Measurements from ENCODE around the gene SLC44A2. TPM values are rescaled to one million over a fixed set of nuclear protein-coding genes. Genes with fewer than 3 reads are reported as not detected.

SLC44A2 gene
- total RNA-seq, 4 donors from 2014 or later = 86.0 to 141 (median 113) TPM

DNA sequence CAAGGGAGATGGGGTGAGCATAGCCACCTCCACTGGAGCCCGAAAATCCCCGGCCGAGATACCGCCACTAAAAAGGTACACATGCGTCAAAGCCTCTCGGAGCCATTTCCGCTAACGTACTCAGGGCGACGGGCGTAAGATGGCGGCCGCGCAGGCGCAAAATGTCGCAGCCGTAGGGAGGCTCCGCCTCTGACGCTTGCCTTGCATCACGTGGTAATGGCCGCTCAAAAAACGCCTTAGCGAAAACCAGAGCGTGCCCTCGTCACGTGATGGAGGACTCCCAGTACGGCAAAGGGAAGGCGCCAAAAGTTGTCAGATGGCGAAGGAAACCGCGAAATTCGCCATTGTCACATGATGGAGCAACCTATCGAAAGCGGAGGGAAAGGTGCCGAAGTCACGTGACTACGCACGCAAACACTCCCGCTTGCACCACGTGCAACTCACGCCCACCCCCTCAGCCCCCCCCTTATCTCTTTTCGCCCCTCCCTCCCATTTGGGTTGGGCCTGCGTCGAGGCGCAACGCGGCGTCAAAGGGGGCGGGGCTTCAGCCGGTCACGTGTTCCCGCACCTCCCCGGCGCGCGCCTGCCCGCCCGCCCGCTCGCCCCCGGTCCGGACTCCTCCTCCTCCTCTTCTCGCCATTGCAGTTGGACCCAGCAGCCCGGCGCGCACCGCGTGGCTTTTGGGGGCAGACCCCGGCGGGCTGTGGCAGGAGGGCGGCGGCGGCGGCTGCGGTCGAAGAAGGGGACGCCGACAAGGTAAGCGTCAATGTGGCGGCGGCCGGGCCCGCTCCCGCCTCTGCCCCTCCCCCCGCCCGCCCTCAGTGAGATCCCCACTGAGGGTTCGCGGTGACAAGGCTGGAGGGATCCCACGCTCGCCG lies 28.6 kb downstream of the SLC44A2 start, which contains the start of gene ILF3:
Gene ILF3 (plus strand): TSS at position 615 of the 878 bp plus-strand sequence. CDS start 16,260 bp downstream, outside the sequence.
- H3K4me1 ChIP-seq = peaks cover 31 to 35% of the 10 kb centered on the region in 2 donors
- H3K9me3 ChIP-seq = no peaks in the 10 kb centered on the region
- intact Hi-C loops (cut with DNase I) = no loop called here
- TF ChIP-seq, protein P1, sequence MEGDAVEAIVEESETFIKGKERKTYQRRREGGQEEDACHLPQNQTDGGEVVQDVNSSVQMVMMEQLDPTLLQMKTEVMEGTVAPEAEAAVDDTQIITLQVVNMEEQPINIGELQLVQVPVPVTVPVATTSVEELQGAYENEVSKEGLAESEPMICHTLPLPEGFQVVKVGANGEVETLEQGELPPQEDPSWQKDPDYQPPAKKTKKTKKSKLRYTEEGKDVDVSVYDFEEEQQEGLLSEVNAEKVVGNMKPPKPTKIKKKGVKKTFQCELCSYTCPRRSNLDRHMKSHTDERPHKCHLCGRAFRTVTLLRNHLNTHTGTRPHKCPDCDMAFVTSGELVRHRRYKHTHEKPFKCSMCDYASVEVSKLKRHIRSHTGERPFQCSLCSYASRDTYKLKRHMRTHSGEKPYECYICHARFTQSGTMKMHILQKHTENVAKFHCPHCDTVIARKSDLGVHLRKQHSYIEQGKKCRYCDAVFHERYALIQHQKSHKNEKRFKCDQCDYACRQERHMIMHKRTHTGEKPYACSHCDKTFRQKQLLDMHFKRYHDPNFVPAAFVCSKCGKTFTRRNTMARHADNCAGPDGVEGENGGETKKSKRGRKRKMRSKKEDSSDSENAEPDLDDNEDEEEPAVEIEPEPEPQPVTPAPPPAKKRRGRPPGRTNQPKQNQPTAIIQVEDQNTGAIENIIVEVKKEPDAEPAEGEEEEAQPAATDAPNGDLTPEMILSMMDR (IDR thresholded peaks at IDR 0.05) = peak in 2 of 6 experiments; percentile 25 to 38
- TF ChIP-seq POLR2A (IDR thresholded peaks at IDR 0.05) = peak; percentile 72 to 94
- peak within 1 kb of the TSS; percentile 92 to 99 (median 95) for H3K4me3 ChIP-seq (replicated peaks in 1 of 3)
- H3K36me3 ChIP-seq = no peaks in the 10 kb centered on the region
- no peaks in the 10 kb centered on the region for H3K27me3 ChIP-seq
- peak; percentile 99 to 100 for DNase-seq
- 0 to 1% methylated on average over 36 of the region's 91 CpGs for WGBS, 2 donors
- H3K27ac ChIP-seq = peak within 1 kb of the TSS; percentile 91 to 94 (median 94)

DNA sequence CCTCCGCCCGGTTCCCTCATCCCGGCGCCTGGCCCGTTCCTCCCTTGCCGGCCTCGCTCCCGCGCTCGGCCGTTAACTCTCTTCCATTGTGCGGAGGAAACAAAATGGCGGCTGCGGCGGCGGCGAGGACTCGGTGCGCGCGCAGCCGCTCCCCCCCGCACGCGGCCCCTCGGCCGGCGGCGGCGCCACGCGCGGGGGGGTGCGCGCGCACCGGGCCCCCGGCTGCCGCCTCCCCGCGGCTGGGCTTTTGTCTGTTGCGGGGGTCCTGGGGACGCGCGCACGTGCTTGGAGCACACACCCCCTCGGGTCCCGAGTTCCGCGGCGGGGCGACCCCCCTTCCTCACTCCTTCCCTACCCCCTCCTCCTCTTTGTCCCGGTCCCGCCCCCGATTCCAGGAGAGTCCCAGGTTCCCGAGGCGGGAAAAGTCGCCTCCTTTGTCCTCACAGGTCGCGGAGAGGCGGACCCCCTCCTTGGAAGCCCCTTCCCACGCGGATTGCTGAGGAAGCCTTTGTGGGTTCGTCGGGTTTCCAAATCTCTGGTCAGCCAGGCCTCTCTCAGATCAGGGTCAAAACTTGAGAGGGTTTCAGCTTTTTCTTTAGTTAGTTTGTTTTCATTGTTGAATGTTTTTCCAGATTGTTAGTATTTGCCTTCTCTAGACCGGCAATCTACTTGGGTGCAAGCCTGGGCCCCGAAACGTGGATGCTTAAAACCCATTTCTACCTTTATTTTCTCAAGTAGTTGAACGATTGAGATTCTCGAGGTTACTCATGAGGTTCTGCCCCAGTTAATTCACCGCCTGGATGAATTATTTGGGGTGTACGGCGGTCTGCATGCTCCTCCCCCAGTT lies 29.5 kb downstream of the SLC44A2 start:
- WGBS, 2 donors = 0 to 1% methylated on average over 15 to 27 of the region's 73 CpGs
- Histone ChIP-seq H3K27me3 (no peaks in the 10 kb centered on the region), H3K4me1 (peaks cover 33 to 43% of the 10 kb centered on the region in 2 donors), H3K36me3 (no peaks in the 10 kb centered on the region), H3K9me3 (no peaks in the 10 kb centered on the region), H3K4me3 (replicated peaks in 1 of 3) (peak overlapping the region; percentile 89 to 99 (median 92)), H3K27ac (peak overlapping the region; percentile 91 to 94 (median 94))
- no peak for TF ChIP-seq POLR2A (IDR thresholded peaks at IDR 0.05)
- TF ChIP-seq, protein P1 (IDR thresholded peaks at IDR 0.05) = no peak
- DNase-seq = peak; percentile 34 to 48
- intact Hi-C loops (cut with DNase I) = no loop called here

DNA sequence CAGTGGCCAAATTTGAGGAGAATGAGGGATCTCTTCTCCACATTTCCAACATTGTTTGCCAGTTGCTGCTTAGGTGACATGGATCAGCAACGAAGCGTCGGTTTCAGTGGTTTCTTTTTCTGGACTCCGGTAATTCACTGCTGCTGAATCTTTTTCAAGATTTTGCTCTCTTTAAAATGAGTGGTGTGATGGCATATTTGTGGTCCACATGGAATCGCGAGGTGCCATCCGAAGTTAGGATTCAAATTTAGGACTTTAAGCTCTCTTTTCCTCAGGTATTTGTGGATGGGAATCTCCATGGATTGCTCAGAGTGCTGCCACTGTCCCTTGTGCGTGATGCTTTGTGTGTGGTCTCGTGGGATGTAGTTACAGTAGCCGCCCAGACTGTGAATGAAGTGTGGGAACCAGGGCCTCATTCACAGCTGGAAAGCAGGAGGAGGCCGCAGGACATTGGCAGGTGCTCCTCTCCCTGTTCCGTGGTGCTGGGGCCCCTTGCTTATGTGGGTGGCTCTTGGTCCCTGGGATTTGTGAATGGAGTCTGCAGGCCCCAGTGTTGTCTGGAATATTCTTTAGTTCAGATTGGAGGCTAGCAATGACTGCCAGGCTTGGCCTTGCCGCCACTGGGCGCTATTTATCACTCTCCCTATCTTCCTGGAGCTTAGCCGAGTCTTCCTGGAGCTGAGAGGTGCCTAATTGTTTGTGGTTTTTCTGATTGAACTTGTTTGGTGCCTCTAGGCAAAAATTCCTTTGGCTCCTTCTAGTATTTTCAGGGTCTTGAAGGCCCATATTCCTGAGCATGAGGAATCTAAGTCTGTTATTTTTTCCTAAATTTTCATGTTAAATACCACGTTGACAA lies 30.3 kb downstream of the SLC44A2 start:
- Histone ChIP-seq H3K4me3 (replicated peaks in 1 of 3) (peak overlapping the region in 2 of 3 donors; percentile 89 to 92), H3K36me3 (no peaks in the 10 kb centered on the region), H3K27ac (peak overlapping the region in 2 of 3 donors; percentile 94), H3K27me3 (no peaks in the 10 kb centered on the region), H3K9me3 (no peaks in the 10 kb centered on the region), H3K4me1 (peaks cover 33 to 51% of the 10 kb centered on the region in 2 donors)
- TF ChIP-seq, protein P1 (IDR thresholded peaks at IDR 0.05) = no peak
- TF ChIP-seq POLR2A (IDR thresholded peaks at IDR 0.05) = no peak
- no peak for DNase-seq
- 6 to 8% methylated on average over 15 to 16 of the region's 16 CpGs for WGBS, 2 donors
- intact Hi-C loops (cut with DNase I) = no loop called here

DNA sequence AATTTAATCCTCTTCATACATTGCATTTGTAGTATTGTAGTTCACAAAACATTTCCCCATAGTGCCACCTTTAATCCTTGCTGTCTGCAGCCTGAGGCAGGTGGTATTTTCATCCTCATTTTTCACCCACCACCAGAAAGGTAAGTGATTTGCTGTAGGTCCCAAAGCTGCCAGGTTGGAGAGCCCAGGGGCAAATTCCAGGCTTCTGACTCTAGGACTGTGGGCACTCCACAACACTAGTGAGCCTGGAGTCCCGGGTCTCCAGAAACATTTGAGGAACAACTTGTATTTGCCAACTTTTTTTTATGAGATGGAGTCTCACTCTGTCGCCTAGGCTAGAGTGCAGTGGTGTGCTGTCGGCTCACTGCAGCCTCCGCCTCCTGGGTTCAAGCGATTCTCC lies 35.0 kb downstream of the SLC44A2 start:
- TF ChIP-seq POLR2A (IDR thresholded peaks at IDR 0.05) = no peak
- TF ChIP-seq, protein P1 (IDR thresholded peaks at IDR 0.05) = no peak
- intact Hi-C loops (cut with DNase I) = no loop called here
- no peak for DNase-seq
- H3K27me3 ChIP-seq = no peaks in the 10 kb centered on the region
- no peaks in the 10 kb centered on the region for H3K9me3 ChIP-seq
- H3K36me3 ChIP-seq = no peaks in the 10 kb centered on the region
- H3K4me1 ChIP-seq = peaks cover 40 to 66% of the 10 kb centered on the region in 2 donors
- no peak overlapping the region for H3K4me3 ChIP-seq (replicated peaks in 1 of 3)
- H3K27ac ChIP-seq = peak overlapping the region in 1 of 3 donors; percentile 36
- 70 to 80% methylated on average over 5 of the region's 5 CpGs for WGBS, 2 donors
